Measurements from ENCODE around the gene TBC1D22B. TPM values are rescaled to one million over a fixed set of nuclear protein-coding genes. Genes with fewer than 3 reads are reported as not detected.

Gene TBC1D22B
- total and polyA plus RNA-seq, 2 of the 13 experiments (the other 11 are each of a cell fraction or from before 2014, with no cell fraction given): 9.7 to 12.9 TPM

GRCh38 chr6:37369321-37370201, 112.0 kb downstream of the TBC1D22B start (continued):
- TF ChIP-seq ZNF362 (CRISPR knock-in tag; IDR thresholded peaks at IDR 0.05; ENCODE audit: borderline replicate concordance): no peak
- no peak for TF ChIP-seq ZBTB4 (CRISPR knock-in tag; IDR thresholded peaks at IDR 0.05; ENCODE audit: borderline replicate concordance)
- TF ChIP-seq GRHL1 (CRISPR knock-in tag; conservative IDR thresholded peaks at IDR 0.05): no peak
- TF ChIP-seq ESRRA (CRISPR knock-in tag; IDR thresholded peaks at IDR 0.05; ENCODE audit: low read depth): peak; percentile 90
- TF ChIP-seq PAXIP1 (CRISPR knock-in tag; conservative IDR thresholded peaks at IDR 0.05): peak; percentile 89
- no peak for TF ChIP-seq JUN (CRISPR knock-in tag; IDR thresholded peaks at IDR 0.05)
- TF ChIP-seq MTF2 (CRISPR knock-in tag; IDR thresholded peaks at IDR 0.05; ENCODE audit: borderline replicate concordance): no peak
- TF ChIP-seq SRF (IDR thresholded peaks at IDR 0.05; ENCODE audit: low read depth, low read length): no peak
- peak; percentile 47; the same call in 1 of the 2 replicates for TF ChIP-seq RFXAP (CRISPR knock-in tag; IDR thresholded peaks at IDR 0.05; ENCODE audit: borderline replicate concordance)
- no peak for TF ChIP-seq RFX1 (IDR thresholded peaks at IDR 0.05)
- peak; percentile 72; the same call in 1 of the 2 replicates for TF ChIP-seq ZNF280D (CRISPR knock-in tag; IDR thresholded peaks at IDR 0.05)

All from HepG2 (cell line).